ENCODE data around the gene OR4B1. TPM values are rescaled to one million over a fixed set of nuclear protein-coding genes. Genes with fewer than 3 reads are reported as not detected.
"Not testable (repeated sequence)": the region's sequence is repeated elsewhere in the genome, so short reads cannot be mapped to it uniquely, and the experiment has no call there.

Gene OR4B1, protein sequence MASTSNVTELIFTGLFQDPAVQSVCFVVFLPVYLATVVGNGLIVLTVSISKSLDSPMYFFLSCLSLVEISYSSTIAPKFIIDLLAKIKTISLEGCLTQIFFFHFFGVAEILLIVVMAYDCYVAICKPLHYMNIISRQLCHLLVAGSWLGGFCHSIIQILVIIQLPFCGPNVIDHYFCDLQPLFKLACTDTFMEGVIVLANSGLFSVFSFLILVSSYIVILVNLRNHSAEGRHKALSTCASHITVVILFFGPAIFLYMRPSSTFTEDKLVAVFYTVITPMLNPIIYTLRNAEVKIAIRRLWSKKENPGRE
- total RNA-seq = not detected in 2 replicates

DNA sequence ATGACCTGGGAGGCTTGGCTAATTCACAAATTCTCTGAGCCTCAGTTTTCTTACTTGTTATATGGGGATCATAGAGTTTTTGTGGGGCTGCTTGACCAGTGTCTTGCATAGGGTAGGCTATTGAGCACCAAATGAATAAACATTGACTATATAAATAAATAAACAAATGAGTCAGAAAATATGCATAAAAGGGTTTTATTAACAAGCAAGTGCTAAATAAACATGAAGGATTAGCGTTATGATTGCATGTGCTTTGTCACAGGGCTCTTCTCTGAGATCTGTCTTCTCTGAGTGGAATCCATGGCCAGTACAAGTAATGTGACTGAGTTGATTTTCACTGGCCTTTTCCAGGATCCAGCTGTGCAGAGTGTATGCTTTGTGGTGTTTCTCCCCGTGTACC lies at the start of gene OR4B1:
TSS of gene OR4B1 (plus strand) at position 301 of the 400 bp plus-strand sequence. CDS start at position 301, 0 bp downstream.
- DNase-seq (ENCODE audit: low read depth, low spot score) = no peak

- DNase-seq (ENCODE audit: low read depth, low spot score) = no peak
Measured at GRCh38 chr11:48167380-48167779, 49.2 kb upstream of the OR4B1 start.

DNA sequence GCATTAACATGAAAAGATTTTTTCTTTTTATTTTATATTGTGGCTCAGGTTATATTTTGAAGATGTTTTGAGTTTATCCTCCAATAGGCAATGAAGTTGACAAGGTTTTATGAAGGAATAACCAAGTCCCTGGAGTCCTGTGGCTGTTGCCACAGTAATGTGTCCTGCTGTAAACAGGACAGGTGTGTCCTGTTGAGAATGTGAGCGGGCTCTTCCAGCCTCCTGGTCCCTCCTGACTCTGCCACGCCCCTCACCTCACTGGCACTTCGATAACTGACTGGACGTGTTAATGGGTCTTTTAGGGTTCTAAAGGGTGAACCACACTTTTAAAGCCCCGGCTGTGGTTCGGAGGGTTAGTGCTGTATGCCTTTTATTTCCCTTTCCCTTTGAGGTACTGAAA lies 47.8 kb upstream of the OR4B1 start:
- no peak for DNase-seq (ENCODE audit: low read depth, low spot score)

DNA sequence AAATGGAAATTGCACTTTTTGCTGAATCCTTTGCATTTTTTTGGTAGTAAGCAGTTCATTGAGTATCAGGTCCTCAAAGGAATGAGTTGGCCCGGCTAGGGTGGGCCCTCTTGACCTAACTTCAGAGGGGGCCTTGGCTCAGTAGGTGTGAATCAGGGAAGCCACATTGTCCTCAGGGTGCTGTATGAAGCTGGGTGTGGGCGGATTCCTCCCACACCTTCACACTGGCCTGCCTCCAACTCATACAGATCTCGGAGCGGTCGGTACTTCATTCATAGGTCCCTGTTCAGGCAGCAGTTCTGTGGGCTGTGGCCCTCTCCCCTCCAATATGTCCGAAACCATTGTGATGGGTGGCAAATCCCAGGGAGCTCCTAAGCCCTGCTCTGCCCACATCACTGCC lies 47.4 kb upstream of the OR4B1 start:
- DNase-seq (ENCODE audit: low read depth, low spot score) = no peak

GRCh38 chr11:48169717-48170116 lies 46.9 kb upstream of the OR4B1 start:
- no peak for DNase-seq (ENCODE audit: low read depth, low spot score)

DNA sequence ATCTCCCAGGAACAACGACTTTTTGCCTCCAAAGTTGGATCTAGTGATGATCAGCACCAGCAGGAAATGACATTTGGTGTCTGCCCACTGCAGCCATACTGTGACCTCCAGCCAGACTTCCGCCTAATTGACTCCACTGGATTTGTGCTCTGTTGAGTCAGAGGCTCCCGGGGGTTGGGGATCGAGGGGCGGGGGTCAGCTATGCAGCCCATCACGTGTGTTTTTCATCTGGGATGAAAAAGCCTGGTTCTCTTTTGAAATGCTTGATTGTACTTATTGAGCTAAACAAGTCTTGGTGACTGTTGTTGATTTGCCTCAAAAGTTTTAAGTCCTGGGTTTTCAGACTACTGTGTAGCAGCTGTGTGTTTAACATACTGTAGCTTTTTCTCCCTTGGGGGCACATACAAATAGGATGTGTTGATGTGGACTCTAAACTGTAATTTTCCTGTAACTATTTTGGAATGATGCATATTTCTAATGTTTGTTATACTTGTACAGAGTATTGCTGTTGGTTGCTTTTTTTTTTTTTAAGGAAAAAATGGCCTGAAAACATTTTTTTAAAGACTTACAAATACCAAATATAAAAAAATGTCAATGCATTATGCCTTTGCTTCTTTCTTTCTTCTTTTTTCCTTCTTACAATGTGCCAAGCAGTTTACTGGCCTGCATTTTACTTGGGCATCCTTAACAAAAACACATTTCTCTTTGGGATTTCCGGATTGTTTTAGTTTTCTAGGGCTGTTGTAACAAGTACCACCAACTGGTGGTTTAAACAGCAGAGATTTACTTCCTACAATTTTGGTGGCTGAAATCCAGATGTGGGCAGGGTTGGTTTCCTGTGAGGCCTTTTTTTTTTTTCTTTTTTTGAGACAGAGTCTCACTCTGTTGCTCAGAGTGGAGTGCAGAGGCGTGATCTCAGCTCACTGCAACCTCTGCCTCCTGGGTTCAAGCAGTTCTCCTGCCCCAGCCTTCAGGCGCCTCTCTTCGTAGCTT lies 46.1 kb upstream of the OR4B1 start:
- no peak for DNase-seq (ENCODE audit: low read depth, low spot score)

GRCh38 chr11:48172818-48173609 lies 43.6 kb upstream of the OR4B1 start:
- DNase-seq (ENCODE audit: low read depth, low spot score) = no peak

DNA sequence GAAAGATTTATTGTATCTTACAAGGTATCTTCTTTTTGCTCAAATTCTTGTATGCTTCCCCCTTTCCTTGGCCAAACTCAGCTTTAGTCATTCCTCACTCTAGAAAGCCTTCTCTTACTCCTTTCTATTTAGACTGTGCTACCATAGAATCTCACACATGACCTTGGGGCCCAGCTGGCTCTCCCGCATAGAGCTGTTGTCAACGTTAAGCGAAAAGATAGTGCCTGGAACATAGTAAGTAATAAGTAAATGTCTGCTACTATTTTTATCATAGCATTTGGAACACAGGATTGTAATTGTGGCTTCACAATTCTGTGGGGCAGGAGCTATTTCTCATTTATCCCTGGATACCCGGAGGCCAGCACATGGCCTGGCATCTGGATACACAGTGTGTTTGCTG lies 38.9 kb upstream of the OR4B1 start:
- DNase-seq (ENCODE audit: low read depth, low spot score) = no peak

DNA sequence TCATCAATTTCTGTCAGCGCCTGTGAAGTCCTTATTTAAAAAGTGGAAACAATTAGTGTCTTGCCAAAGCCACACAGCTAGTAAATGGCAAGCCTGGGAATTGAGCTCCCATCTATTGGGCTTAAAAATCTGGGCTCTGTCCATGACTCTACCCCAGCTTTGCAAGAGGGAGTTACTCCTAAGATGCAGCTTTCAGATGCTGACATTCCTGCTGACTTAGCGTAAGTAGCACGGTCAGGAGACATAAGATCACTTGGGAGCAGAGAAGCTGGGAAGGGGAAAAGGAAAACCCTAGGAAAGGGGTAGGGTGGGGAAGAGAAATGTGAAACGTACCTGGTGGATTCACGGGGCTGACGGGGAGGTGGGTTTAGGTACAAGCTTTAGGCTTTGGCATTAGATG lies 36.0 kb upstream of the OR4B1 start:
- no peak for DNase-seq (ENCODE audit: low read depth, low spot score)

DNA sequence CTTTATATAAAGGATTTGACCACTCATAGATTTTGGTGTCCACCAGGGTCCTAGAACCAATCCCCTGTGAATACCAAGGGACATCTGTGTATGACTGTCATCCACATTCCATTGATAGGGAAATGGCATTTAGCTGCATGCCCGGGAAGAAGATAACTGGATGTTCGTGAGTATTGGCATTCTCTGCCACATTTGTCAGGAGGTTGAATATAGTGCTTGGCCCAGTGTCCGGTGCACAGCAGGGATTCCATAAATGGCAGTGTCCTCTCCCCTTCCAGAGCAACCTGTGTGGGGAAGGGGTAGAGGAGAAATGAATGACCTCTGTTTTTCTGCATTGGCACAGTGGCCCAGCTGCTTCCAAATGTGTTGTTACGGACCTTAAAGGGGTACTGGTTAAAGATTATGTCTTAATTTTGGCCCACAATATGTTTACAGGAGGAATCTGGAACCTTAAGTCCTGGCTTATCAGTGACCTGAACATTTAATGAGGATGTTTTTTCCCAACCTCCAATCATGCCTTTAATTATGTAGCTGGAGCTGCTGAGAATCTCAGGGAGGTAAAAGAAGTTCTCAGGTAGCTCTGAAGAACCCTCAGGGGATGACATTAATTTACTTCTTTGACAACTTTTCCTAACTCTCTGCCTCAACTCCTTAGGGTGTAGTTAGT lies 33.6 kb upstream of the OR4B1 start:
- DNase-seq (ENCODE audit: low read depth, low spot score) = no peak

- no peak for DNase-seq (ENCODE audit: low read depth, low spot score)
Measured at GRCh38 chr11:48184452-48184851, 32.2 kb upstream of the OR4B1 start.

- DNase-seq (ENCODE audit: low read depth, low spot score) = not testable (repeated sequence)
Measured at GRCh38 chr11:48190906-48191654, 25.5 kb upstream of the OR4B1 start.

GRCh38 chr11:48193876-48194275 lies 22.7 kb upstream of the OR4B1 start:
- DNase-seq (ENCODE audit: low read depth, low spot score) = no peak

DNA sequence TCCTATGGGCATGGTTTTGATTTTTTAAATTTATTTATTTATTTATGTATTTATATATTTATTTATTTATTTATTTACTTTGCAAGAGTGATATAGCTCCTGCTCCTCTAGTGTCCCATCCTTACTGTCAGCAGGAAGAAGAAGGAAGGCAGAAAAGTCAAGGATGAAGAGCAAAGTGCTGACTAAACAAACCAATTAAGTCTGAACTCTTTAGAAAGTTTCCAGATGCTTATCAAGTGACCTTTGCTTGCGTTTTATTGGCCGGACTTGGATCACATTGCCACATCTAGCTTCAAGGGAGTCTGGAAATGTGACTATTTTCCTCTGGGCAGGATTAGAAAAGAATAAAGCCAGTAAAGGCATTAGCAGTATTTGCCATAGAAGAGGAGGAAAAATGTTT lies 8.7 kb upstream of the OR4B1 start:
- DNase-seq (ENCODE audit: low read depth, low spot score) = no peak

GRCh38 chr11:48210052-48210451 lies 6.6 kb upstream of the OR4B1 start:
- no peak for DNase-seq (ENCODE audit: low read depth, low spot score)

DNA sequence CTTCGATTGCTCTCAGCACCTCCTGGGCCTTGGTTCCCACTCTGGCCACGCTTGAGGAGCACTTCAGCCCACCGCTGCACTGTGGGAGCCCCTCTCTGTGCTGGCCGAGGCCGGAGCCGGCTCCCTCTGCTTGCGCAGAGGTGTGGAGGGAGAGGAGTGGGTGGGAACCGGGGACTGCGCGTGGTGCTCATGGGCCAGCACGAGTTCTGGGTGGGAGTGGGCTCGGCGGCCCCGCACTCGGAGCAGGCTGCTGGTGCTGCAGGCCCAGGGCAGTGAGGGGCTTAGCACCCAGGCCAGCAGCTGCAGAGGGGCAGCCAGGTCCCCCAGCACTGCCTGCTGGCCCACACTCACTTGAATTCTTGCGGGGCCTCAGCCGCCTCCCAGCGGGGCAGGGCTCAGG lies 12.2 kb downstream of the OR4B1 start:
- no peak for DNase-seq (ENCODE audit: low read depth, low spot score)

DNA sequence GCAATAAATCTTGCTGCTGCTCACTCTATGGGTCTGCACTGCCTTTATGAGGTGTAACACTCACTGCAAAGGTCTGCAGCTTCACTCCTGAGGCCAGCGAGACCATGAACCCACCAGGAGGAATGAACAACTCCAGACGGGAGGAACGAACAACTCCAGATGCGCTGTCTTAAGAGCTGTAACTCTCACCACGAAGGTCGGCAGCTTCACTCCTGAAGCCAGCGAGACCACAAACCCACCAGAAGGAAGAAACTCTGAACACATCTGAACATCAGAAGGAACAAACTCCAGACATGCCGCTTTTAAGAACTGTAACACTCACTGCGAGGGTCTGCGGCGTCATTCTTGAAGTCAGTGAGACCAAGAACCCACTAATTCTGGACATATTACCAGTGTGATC lies 13.4 kb downstream of the OR4B1 start:
- not testable (repeated sequence) for DNase-seq (ENCODE audit: low read depth, low spot score)

DNA sequence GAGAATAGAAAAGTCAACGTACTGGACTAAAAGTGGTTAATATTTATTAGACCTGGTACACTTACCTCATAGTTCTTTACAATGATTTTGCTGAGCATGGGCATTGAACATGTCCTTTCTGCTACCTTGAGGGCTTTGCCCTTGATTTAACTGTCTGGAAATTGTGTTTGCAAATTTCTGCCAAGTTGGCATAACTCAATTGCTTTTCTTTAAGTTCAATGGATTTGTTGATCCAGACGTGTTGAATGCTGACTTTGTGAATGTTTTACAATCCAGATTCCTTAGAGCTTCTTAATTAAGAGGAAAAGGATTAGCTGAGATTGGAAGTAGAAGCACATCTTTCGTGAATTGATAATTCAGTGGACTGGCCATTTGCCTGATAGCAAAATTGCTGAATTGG lies 21.1 kb downstream of the OR4B1 start:
- no peak for DNase-seq (ENCODE audit: low read depth, low spot score)

DNA sequence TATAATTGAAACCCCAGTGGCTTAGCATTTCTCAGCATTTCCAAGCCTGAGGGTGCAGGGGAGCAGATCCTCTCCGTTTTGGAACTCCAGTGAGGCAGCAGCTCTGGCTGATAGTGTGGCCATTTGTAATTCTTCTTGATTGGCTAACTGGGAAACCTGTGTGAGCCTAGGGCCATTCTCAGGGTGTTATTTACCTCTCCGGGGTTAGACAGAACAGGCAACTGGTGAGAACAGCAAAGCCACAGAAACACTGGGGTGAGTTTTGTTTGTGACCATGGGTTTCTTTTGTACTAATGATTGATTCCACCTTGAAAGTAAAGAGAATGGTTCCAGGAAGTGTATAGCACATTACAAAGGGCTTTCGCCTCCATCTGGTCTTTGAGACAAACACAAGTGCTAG lies 25.9 kb downstream of the OR4B1 start:
- DNase-seq (ENCODE audit: low read depth, low spot score) = no peak

- DNase-seq (ENCODE audit: low read depth, low spot score) = no peak
Measured at GRCh38 chr11:48244804-48245203, 28.2 kb downstream of the OR4B1 start, which contains the start of gene OR4X2. Gene OR4X2 (plus strand): TSS chr11:48245104. CDS start chr11:48245104, 0 bp downstream.

Measured in pulmonary artery endothelial cell (primary cell).